OCI-LY7 (cell line): ENCODE data around the gene ASCC2. TPM values are rescaled to one million over a fixed set of nuclear protein-coding genes. Genes with fewer than 3 reads are reported as not detected.

Experiments used
- BruUV-seq: library from RNA; stranded (reverse); fragments of 400-500 nt; replicated peaks from 2 replicates; lab custom pipeline; 2021; lab: Mats Ljungman, UMichigan
- CTCF ChIA-PET: fragments of 300-600 bp; sonication (Branson Sonifier 250); formaldehyde crosslinking; loops from one replicate; lab custom pipeline; 2022; ENCODE audit warnings: antibody characterized with exemption; ENCODE audit not compliant: unreplicated experiment; lab: Charles Lee
- POLR2A ChIA-PET: fragments of 300-600 bp; sonication (Branson Sonifier 250); formaldehyde crosslinking; loops from one replicate; lab custom pipeline; 2022; ENCODE audit warnings: antibody characterized with exemption; lab: Charles Lee
- DNase-seq: peaks from one replicate; pipeline ENCODE4 v3.0.0-alpha.2; 2015; ENCODE audit warnings: low spot score
- H2AFZ ChIP-seq: fragments of 200-600 bp; sonication (generic), shearing (Covaris generic); 2 replicates; pipeline ENCODE4 v1.6.1; 2014; ENCODE audit warnings: mild to moderate bottlenecking, antibody characterized with exemption, low read length, moderate library complexity
- H3K27ac ChIP-seq: fragments of 200-600 bp; sonication (generic); 2 replicates; pipeline ENCODE4 v1.5.1; 2014; ENCODE audit warnings: mixed run types, low read depth, mild to moderate bottlenecking, moderate library complexity, low read length, inconsistent platforms; ENCODE audit not compliant: poor library complexity, severe bottlenecking
- H3K36me3 ChIP-seq: fragments of 200-600 bp; sonication (generic); 2 replicates; pipeline ENCODE4 v1.6.1; 2014; ENCODE audit warnings: mild to moderate bottlenecking, antibody characterized with exemption, low read length, moderate library complexity, mixed read lengths; ENCODE audit not compliant: insufficient read depth
- H3K4me1 ChIP-seq: fragments of 200-600 bp; sonication (generic); 2 replicates; pipeline ENCODE4 v1.5.1; 2014; ENCODE audit warnings: mild to moderate bottlenecking, low read length; ENCODE audit not compliant: insufficient read depth, poor library complexity, severe bottlenecking
- H3K4me2 ChIP-seq: fragments of 200-600 bp; sonication (generic); 2 replicates; pipeline ENCODE4 v1.6.1; 2014; ENCODE audit warnings: mild to moderate bottlenecking, low read length
- H3K4me3 ChIP-seq: fragments of 200-600 bp; sonication (generic); 2 replicates; pipeline ENCODE4 v1.5.1; 2014; ENCODE audit warnings: mild to moderate bottlenecking, low read depth, low read length; ENCODE audit not compliant: poor library complexity, severe bottlenecking
- H3K79me2 ChIP-seq: fragments of 200-600 bp; sonication (generic); 2 replicates; pipeline ENCODE4 v1.6.1; 2016; ENCODE audit warnings: low read depth, mild to moderate bottlenecking, low read length, moderate library complexity, mixed read lengths; ENCODE audit not compliant: insufficient read depth
- H3K9me2 ChIP-seq: fragments of 200-600 bp; sonication (generic); 2 replicates; pipeline ENCODE4 v1.6.1; 2016; ENCODE audit warnings: mild to moderate bottlenecking, low read length, mixed read lengths; ENCODE audit not compliant: insufficient read depth
- H3K9me3 ChIP-seq: fragments of 200-600 bp; sonication (generic); 2 replicates; pipeline ENCODE4 v1.6.1; 2014; ENCODE audit warnings: mild to moderate bottlenecking, mixed run types, low read length, mixed read lengths
- H4K20me1 ChIP-seq: fragments of 200-600 bp; sonication (generic); 2 replicates; pipeline ENCODE4 v1.6.1; 2014; ENCODE audit warnings: mild to moderate bottlenecking, antibody characterized with exemption, low read length, moderate library complexity, mixed read lengths; ENCODE audit not compliant: insufficient read depth
- CTCF ChIP-seq: fragments of 200-600 bp; sonication (generic); conservative IDR thresholded peaks from 2 replicates; pipeline ENCODE4 v1.5.1; 2014; ENCODE audit warnings: mild to moderate bottlenecking, antibody characterized with exemption, low read length, moderate library complexity, mixed read lengths
- EZH2phosphoT487 ChIP-seq: fragments of 200-600 bp; sonication (generic); IDR thresholded peaks from 2 replicates; pipeline ENCODE4 v1.6.1; 2018; ENCODE audit warnings: low read depth, borderline replicate concordance, mild to moderate bottlenecking, mixed run types, antibody characterized with exemption, low read length, moderate library complexity, mixed read lengths
- intact Hi-C: fragments of 100-400 bp; cut with micrococcal nuclease; formaldehyde crosslinking; loops from one replicate; pipeline ENCODE4 v1.10.0; 2022; ENCODE audit not compliant: unreplicated experiment
- total RNA-seq, 2 experiments: library from RNA; depleted of rRNA in 1 of 2; stranded (reverse); fragments of >200 nt in 1 of 2; shearing (Covaris generic) in 1 of 2; gene quantifications; 2 replicates each; pipeline ENCODE4 v1.2.3, GENCODE V29; 2014 to 2022

ASCC2 gene
- total RNA-seq, 2 experiments from 2014 or later, result 40.2 to 68.8 TPM

- Histone ChIP-seq H3K9me3 (no peaks in the 10 kb centered on the region), H3K36me3 (no peaks in the 10 kb centered on the region), H3K79me2 (no peaks in the 10 kb centered on the region), H4K20me1 (no peaks in the 10 kb centered on the region), H3K9me2 (no peaks in the 10 kb centered on the region), H3K4me2 (no peak overlapping the region), H3K4me1 (no peaks in the 10 kb centered on the region), H2AFZ (no peak overlapping the region), H3K4me3 (no peak overlapping the region), H3K27ac (no peak overlapping the region)
- TF ChIP-seq EZH2phosphoT487 (no peak), CTCF (no peak)
- no peak for DNase-seq
- intact Hi-C loops, result no loop called here
- ChIA-PET CTCF (no interaction called here), POLR2A (no interaction called here)
- no TSS peak for BruUV-seq
Measured at GRCh38 chr22:29780220-29780619, 57.9 kb downstream of the ASCC2 start.

- Histone ChIP-seq H3K79me2 (peaks cover 13% of the 10 kb centered on the region), H3K9me3 (no peaks in the 10 kb centered on the region), H4K20me1 (no peaks in the 10 kb centered on the region), H3K27ac (no peak overlapping the region), H3K36me3 (peaks cover 30% of the 10 kb centered on the region), H3K4me3 (no peak overlapping the region), H3K4me1 (peaks cover 3% of the 10 kb centered on the region), H3K9me2 (no peaks in the 10 kb centered on the region), H3K4me2 (no peak overlapping the region), H2AFZ (no peak overlapping the region)
- BruUV-seq, result no TSS peak
- ChIA-PET POLR2A (interaction anchor here (0.6 to 0.7 kb wide), 3 partner anchors 8 to 422 kb away, joined by 3 to 7 read pairs (median 4); no protein-coding TSS in a partner anchor), CTCF (no interaction called here)
- DNase-seq, result no peak
- intact Hi-C loops, result no loop called here
- no peak for TF ChIP-seq EZH2phosphoT487
- no peak for TF ChIP-seq CTCF
Measured at GRCh38 chr22:29773233-29773632, 64.8 kb downstream of the ASCC2 start.

GRCh38 chr22:29772170-29772641 lies 65.9 kb downstream of the ASCC2 start:
- Histone ChIP-seq H3K36me3 (peaks cover 30% of the 10 kb centered on the region), H3K9me3 (no peaks in the 10 kb centered on the region), H3K4me3 (no peak overlapping the region), H3K4me1 (peaks cover 7% of the 10 kb centered on the region), H2AFZ (no peak overlapping the region), H4K20me1 (no peaks in the 10 kb centered on the region), H3K4me2 (no peak overlapping the region), H3K79me2 (peaks cover 23% of the 10 kb centered on the region), H3K9me2 (no peaks in the 10 kb centered on the region), H3K27ac (no peak overlapping the region)
- DNase-seq, result peak; percentile 7
- intact Hi-C loops, result no loop called here
- peak; percentile 60 for TF ChIP-seq CTCF
- TF ChIP-seq EZH2phosphoT487, result no peak
- BruUV-seq, result no TSS peak
- CTCF ChIA-PET, result no interaction called here
- POLR2A ChIA-PET, result no interaction called here
